Astrocyte (in vitro differentiated cells and primary cell): Measurements from ENCODE around the gene PPP2R3C. TPM values are rescaled to one million over a fixed set of nuclear protein-coding genes. Genes with fewer than 3 reads are reported as not detected.

Experiments used
- DNase-seq: peaks from one replicate; pipeline ENCODE4 v3.0.0-alpha.2; 2010; ENCODE audit warnings: low read depth
- FAIRE-seq: peaks from 2 replicates; lab custom pipeline; 2011; peaks lifted over from hg19 to GRCh38; lab: Jason Lieb, UNC
- H2AFZ ChIP-seq: 2 replicates; pipeline ENCODE4 v1.6.0; 2012; ENCODE audit warnings: low read depth, low read length, inconsistent platforms
- H3K27ac ChIP-seq: 2 replicates; pipeline ENCODE4 v1.5.1; 2011; ENCODE audit warnings: low read depth, low read length, inconsistent platforms
- H3K27me3 ChIP-seq: 2 replicates; pipeline ENCODE4 v1.6.0; 2011; ENCODE audit warnings: low read length, inconsistent platforms; ENCODE audit not compliant: insufficient read depth
- H3K36me3 ChIP-seq: 2 replicates; pipeline ENCODE4 v1.5.1; 2011; ENCODE audit warnings: low read length, inconsistent platforms; ENCODE audit not compliant: insufficient read depth
- H3K4me1 ChIP-seq: 2 replicates; pipeline ENCODE4 v1.5.1; 2011; ENCODE audit warnings: low read length, inconsistent platforms; ENCODE audit not compliant: insufficient read depth
- H3K4me2 ChIP-seq: 2 replicates; pipeline ENCODE4 v1.6.0; 2012; ENCODE audit warnings: low read length, inconsistent platforms
- H3K4me3 ChIP-seq: 2 replicates; pipeline ENCODE4 v1.5.1; 2011; ENCODE audit warnings: low read depth, mild to moderate bottlenecking, low read length, inconsistent platforms; ENCODE audit not compliant: insufficient read depth
- H3K79me2 ChIP-seq: 2 replicates; pipeline ENCODE4 v1.6.0; 2012; ENCODE audit warnings: mild to moderate bottlenecking, low read length, inconsistent platforms; ENCODE audit not compliant: insufficient read depth
- H3K9ac ChIP-seq: 2 replicates; pipeline ENCODE4 v1.6.0; 2012; ENCODE audit warnings: mild to moderate bottlenecking, low read length, inconsistent platforms
- H3K9me3 ChIP-seq: 2 replicates; pipeline ENCODE4 v1.5.1; 2012; ENCODE audit warnings: low read depth, mild to moderate bottlenecking, low read length, inconsistent platforms; ENCODE audit not compliant: insufficient read depth
- H4K20me1 ChIP-seq: 2 replicates; pipeline ENCODE4 v1.6.0; 2012; ENCODE audit warnings: low read length, inconsistent platforms; ENCODE audit not compliant: insufficient read depth
- H3K27ac Mint-ChIP-seq: one replicate; pipeline ENCODE4 v1.8.0; 2021; ENCODE audit warnings: mild to moderate bottlenecking, mixed read lengths; ENCODE audit not compliant: unreplicated experiment
- H3K27me3 Mint-ChIP-seq: one replicate; pipeline ENCODE4 v1.8.0; 2021; ENCODE audit warnings: low read depth, mixed read lengths; ENCODE audit not compliant: unreplicated experiment
- H3K36me3 Mint-ChIP-seq: one replicate; pipeline ENCODE4 v1.8.0; 2021; ENCODE audit warnings: low read depth, mixed read lengths; ENCODE audit not compliant: unreplicated experiment
- H3K4me1 Mint-ChIP-seq: one replicate; pipeline ENCODE4 v1.8.0; 2021; ENCODE audit warnings: low read depth, mixed read lengths; ENCODE audit not compliant: unreplicated experiment
- H3K4me3 Mint-ChIP-seq: one replicate; pipeline ENCODE4 v1.8.0; 2021; ENCODE audit warnings: mild to moderate bottlenecking, moderate library complexity, mixed read lengths; ENCODE audit not compliant: unreplicated experiment
- H3K9me3 Mint-ChIP-seq: one replicate; pipeline ENCODE4 v1.8.0; 2021; ENCODE audit warnings: mild to moderate bottlenecking, mixed read lengths; ENCODE audit not compliant: unreplicated experiment
- EZH2 ChIP-seq: IDR thresholded peaks from 2 replicates; pipeline ENCODE4 v1.6.1; 2012; ENCODE audit warnings: mild to moderate bottlenecking, low read length, inconsistent platforms; ENCODE audit not compliant: insufficient read depth
- total RNA-seq: library from RNA; stranded (reverse); gene quantifications from 2 replicates; pipeline ENCODE4 v1.2.1, GENCODE V29; 2021
- TF ChIP-seq, protein P1 (sequence below): IDR thresholded peaks from 2 replicates; pipeline ENCODE4 v1.5.1; 2011; ENCODE audit warnings: low read depth, mild to moderate bottlenecking, inconsistent platforms, low read length, moderate library complexity; ENCODE audit not compliant: insufficient read depth

Gene PPP2R3C
- total RNA-seq, 1 donor from 2014 or later, result 28.3 TPM

DNA sequence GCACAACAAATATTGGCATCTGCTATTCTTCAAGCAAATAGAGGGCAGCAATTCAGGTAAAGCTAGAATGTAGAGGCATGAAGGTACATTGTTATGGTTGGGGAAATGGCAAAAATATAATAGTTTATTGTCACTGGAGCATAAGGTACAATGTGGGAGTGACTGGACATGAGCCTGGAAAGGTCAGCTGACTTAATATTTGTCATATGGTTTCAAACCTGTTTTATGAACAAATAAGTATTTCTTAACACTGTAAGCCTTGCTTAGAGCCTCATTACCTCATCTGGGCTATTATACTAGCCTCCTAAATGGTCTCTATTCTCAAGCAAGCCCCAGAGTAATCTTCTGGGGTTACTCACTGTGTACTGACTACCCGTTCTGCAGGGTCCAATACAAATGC is 42.0 kb downstream of the PPP2R3C start:
- peaks cover 9% of the 10 kb centered on the region for H3K36me3 Mint-ChIP-seq

DNA sequence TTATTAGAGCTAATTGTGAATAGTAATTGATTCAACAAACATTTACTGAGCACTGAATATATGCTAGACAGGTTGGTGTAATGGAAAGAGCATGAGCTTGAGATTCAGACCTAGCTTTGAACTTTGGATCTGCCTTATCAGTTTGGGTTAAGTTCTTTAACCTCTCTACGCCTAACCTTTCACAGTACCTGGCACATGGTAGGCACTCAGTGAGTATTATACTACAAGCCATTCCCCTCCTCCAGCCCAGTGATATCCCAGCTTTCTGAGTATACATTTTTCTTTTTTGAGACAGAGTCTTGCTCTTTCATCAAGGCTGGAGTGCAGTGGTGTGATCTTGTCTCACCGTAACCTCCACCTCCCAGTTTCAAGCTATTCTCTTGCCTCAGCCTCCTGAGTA is 43.7 kb downstream of the PPP2R3C start:
- Mint-ChIP-seq H3K27me3 (no peaks in the 10 kb centered on the region), H3K4me1 (no peaks in the 10 kb centered on the region), H3K4me3 (no peak overlapping the region), H3K27ac (no peak overlapping the region), H3K36me3 (peaks cover 9% of the 10 kb centered on the region), H3K9me3 (no peaks in the 10 kb centered on the region)
- H3K9ac ChIP-seq, result no peak overlapping the region
- H3K27me3 ChIP-seq, result no peaks in the 10 kb centered on the region
- H3K36me3 ChIP-seq, result peaks cover 26% of the 10 kb centered on the region
- FAIRE-seq (no peak), DNase-seq (no peak)
- H2AFZ ChIP-seq, result no peak overlapping the region
- no peaks in the 10 kb centered on the region for H3K9me3 ChIP-seq
- TF ChIP-seq EZH2, result no peak
- TF ChIP-seq, protein P1, sequence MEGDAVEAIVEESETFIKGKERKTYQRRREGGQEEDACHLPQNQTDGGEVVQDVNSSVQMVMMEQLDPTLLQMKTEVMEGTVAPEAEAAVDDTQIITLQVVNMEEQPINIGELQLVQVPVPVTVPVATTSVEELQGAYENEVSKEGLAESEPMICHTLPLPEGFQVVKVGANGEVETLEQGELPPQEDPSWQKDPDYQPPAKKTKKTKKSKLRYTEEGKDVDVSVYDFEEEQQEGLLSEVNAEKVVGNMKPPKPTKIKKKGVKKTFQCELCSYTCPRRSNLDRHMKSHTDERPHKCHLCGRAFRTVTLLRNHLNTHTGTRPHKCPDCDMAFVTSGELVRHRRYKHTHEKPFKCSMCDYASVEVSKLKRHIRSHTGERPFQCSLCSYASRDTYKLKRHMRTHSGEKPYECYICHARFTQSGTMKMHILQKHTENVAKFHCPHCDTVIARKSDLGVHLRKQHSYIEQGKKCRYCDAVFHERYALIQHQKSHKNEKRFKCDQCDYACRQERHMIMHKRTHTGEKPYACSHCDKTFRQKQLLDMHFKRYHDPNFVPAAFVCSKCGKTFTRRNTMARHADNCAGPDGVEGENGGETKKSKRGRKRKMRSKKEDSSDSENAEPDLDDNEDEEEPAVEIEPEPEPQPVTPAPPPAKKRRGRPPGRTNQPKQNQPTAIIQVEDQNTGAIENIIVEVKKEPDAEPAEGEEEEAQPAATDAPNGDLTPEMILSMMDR, result no peak
- no peak overlapping the region for H3K27ac ChIP-seq
- no peak overlapping the region for H3K4me2 ChIP-seq
- H3K4me1 ChIP-seq, result no peaks in the 10 kb centered on the region
- peaks cover 12% of the 10 kb centered on the region for H4K20me1 ChIP-seq
- H3K79me2 ChIP-seq, result peaks cover 7% of the 10 kb centered on the region
- H3K4me3 ChIP-seq, result no peak overlapping the region

More for the DNA sequence above, 42.0 kb downstream of the PPP2R3C start:
- no peaks in the 10 kb centered on the region for H3K9me3 ChIP-seq
- no peak overlapping the region for H3K9ac ChIP-seq
- no peak overlapping the region for H2AFZ ChIP-seq
- Mint-ChIP-seq H3K27ac (no peak overlapping the region), H3K4me1 (no peaks in the 10 kb centered on the region), H3K9me3 (no peaks in the 10 kb centered on the region), H3K4me3 (no peak overlapping the region), H3K27me3 (no peaks in the 10 kb centered on the region)
- DNase-seq (no peak), FAIRE-seq (no peak)
- peaks cover 7% of the 10 kb centered on the region for H4K20me1 ChIP-seq
- no peaks in the 10 kb centered on the region for H3K79me2 ChIP-seq
- no peaks in the 10 kb centered on the region for H3K27me3 ChIP-seq
- H3K4me2 ChIP-seq, result no peak overlapping the region
- no peak overlapping the region for H3K4me3 ChIP-seq
- no peaks in the 10 kb centered on the region for H3K4me1 ChIP-seq
- H3K27ac ChIP-seq, result no peak overlapping the region
- TF ChIP-seq, protein P1, result no peak
- no peak for TF ChIP-seq EZH2
- H3K36me3 ChIP-seq, result peaks cover 32% of the 10 kb centered on the region

DNA sequence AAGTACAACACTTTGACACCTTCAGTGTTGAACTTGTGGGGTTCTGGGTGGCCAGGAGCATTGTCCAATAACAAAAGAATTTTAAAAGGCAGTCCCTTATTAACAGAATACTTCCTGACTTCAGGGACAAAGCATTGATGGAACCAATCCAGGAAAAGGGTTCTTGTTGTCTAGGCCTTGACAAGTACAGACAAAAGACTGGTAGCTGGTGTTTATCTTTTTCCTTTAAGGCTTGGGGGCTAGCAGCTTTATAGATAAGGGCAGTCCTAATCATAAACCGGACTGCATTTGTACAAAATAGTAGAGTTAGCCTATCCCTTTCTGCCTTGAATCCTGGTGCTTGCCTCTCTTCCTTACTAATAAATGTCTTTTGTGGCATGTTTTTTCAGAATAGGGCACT is 48.3 kb downstream of the PPP2R3C start:
- Histone ChIP-seq H3K9me3 (no peaks in the 10 kb centered on the region), H3K4me1 (no peaks in the 10 kb centered on the region), H3K9ac (no peak overlapping the region), H3K27me3 (no peaks in the 10 kb centered on the region), H3K36me3 (peaks cover 23% of the 10 kb centered on the region), H3K27ac (no peak overlapping the region), H3K4me3 (no peak overlapping the region), H2AFZ (no peak overlapping the region), H4K20me1 (peaks cover 12% of the 10 kb centered on the region), H3K79me2 (peaks cover 11% of the 10 kb centered on the region), H3K4me2 (no peak overlapping the region)
- FAIRE-seq (no peak), DNase-seq (no peak)
- Mint-ChIP-seq H3K27ac (no peak overlapping the region), H3K4me1 (no peaks in the 10 kb centered on the region), H3K27me3 (no peaks in the 10 kb centered on the region), H3K4me3 (no peak overlapping the region), H3K36me3 (peaks cover 15% of the 10 kb centered on the region), H3K9me3 (no peaks in the 10 kb centered on the region)
- TF ChIP-seq EZH2, result no peak
- TF ChIP-seq, protein P1, result no peak
